ENCODE data around the gene PABPN1. TPM values are rescaled to one million over a fixed set of nuclear protein-coding genes. Genes with fewer than 3 reads are reported as not detected.

PABPN1 gene
- total and polyA plus RNA-seq, 2 donors = 96.4 to 164 TPM

GRCh38 chr14:23339506-23340268, 18.4 kb downstream of the PABPN1 start:
- Histone ChIP-seq H3K27me3 (ENCODE audit: control insufficient read depth in 2 of 2, insufficient read depth in 1 of 2, low read length in 1 of 2) (no peaks in the 10 kb centered on the region), H3K4me1 (ENCODE audit: control insufficient read depth in 2 of 2, insufficient read depth in 2 of 2, low read length in 2 of 2) (no peaks in the 10 kb centered on the region), H3K9me3 (ENCODE audit: control insufficient read depth in 2 of 2, insufficient read depth in 1 of 2, low read length in 1 of 2) (no peaks in the 10 kb centered on the region), H3K4me3 (ENCODE audit: low read length in 2 of 2) (no peak overlapping the region), H3K27ac (ENCODE audit: low read depth in 1 of 2, low read length in 1 of 2) (no peak overlapping the region), H3K36me3 (ENCODE audit: control insufficient read depth in 2 of 2, insufficient read depth in 2 of 2, low read length in 1 of 2) (no peaks in the 10 kb centered on the region)
- 91% methylated on average over 1 of the region's 1 CpG for WGBS
- DNase-seq (ENCODE audit: low read depth in 6 of 9, low spot score in 9 of 9) = no peak

GRCh38 chr14:23344481-23344880, 23.2 kb downstream of the PABPN1 start:
- Histone ChIP-seq H3K27ac (ENCODE audit: low read depth in 1 of 2, low read length in 1 of 2) (no peak overlapping the region), H3K4me3 (ENCODE audit: low read length in 2 of 2) (no peak overlapping the region), H3K9me3 (ENCODE audit: control insufficient read depth in 2 of 2, insufficient read depth in 1 of 2, low read length in 1 of 2) (no peaks in the 10 kb centered on the region), H3K36me3 (ENCODE audit: control insufficient read depth in 2 of 2, insufficient read depth in 2 of 2, low read length in 1 of 2) (no peaks in the 10 kb centered on the region), H3K4me1 (ENCODE audit: control insufficient read depth in 2 of 2, insufficient read depth in 2 of 2, low read length in 2 of 2) (no peaks in the 10 kb centered on the region), H3K27me3 (ENCODE audit: control insufficient read depth in 2 of 2, insufficient read depth in 1 of 2, low read length in 1 of 2) (peaks cover 0 to 9% of the 10 kb centered on the region in 2 donors)
- DNase-seq (ENCODE audit: low read depth in 6 of 9, low spot score in 9 of 9) = no peak
- WGBS = 86% methylated on average over 3 of the region's 3 CpGs

- WGBS = 95% methylated on average over 13 of the region's 13 CpGs
- no peak for DNase-seq (ENCODE audit: low read depth in 6 of 9, low spot score in 9 of 9)
- Histone ChIP-seq H3K36me3 (ENCODE audit: control insufficient read depth in 2 of 2, insufficient read depth in 2 of 2, low read length in 1 of 2) (no peaks in the 10 kb centered on the region), H3K27me3 (ENCODE audit: control insufficient read depth in 2 of 2, insufficient read depth in 1 of 2, low read length in 1 of 2) (peaks cover 5 to 18% of the 10 kb centered on the region in 2 donors), H3K9me3 (ENCODE audit: control insufficient read depth in 2 of 2, insufficient read depth in 1 of 2, low read length in 1 of 2) (no peaks in the 10 kb centered on the region), H3K27ac (ENCODE audit: low read depth in 1 of 2, low read length in 1 of 2) (no peak overlapping the region), H3K4me3 (ENCODE audit: low read length in 2 of 2) (no peak overlapping the region), H3K4me1 (ENCODE audit: control insufficient read depth in 2 of 2, insufficient read depth in 2 of 2, low read length in 2 of 2) (no peaks in the 10 kb centered on the region)
Measured at GRCh38 chr14:23345987-23346692, 24.9 kb downstream of the PABPN1 start.

GRCh38 chr14:23346693-23347405, 25.6 kb downstream of the PABPN1 start:
- Histone ChIP-seq H3K4me1 (ENCODE audit: control insufficient read depth in 2 of 2, insufficient read depth in 2 of 2, low read length in 2 of 2) (peaks cover 0 to 3% of the 10 kb centered on the region in 2 donors), H3K9me3 (ENCODE audit: control insufficient read depth in 2 of 2, insufficient read depth in 1 of 2, low read length in 1 of 2) (peaks cover 0 to 1% of the 10 kb centered on the region in 2 donors), H3K36me3 (ENCODE audit: control insufficient read depth in 2 of 2, insufficient read depth in 2 of 2, low read length in 1 of 2) (no peaks in the 10 kb centered on the region), H3K27ac (ENCODE audit: low read depth in 1 of 2, low read length in 1 of 2) (no peak overlapping the region), H3K4me3 (ENCODE audit: low read length in 2 of 2) (no peak overlapping the region), H3K27me3 (ENCODE audit: control insufficient read depth in 2 of 2, insufficient read depth in 1 of 2, low read length in 1 of 2) (peaks cover 12 to 25% of the 10 kb centered on the region in 2 donors)
- no peak for DNase-seq (ENCODE audit: low read depth in 6 of 9, low spot score in 9 of 9)
- WGBS = 92% methylated on average over 27 of the region's 27 CpGs

GRCh38 chr14:23347406-23348296, 26.4 kb downstream of the PABPN1 start:
- DNase-seq (ENCODE audit: low read depth in 6 of 9, low spot score in 9 of 9) = no peak

GRCh38 chr14:23348297-23348655, 27.0 kb downstream of the PABPN1 start:
- Histone ChIP-seq H3K9me3 (ENCODE audit: control insufficient read depth in 2 of 2, insufficient read depth in 1 of 2, low read length in 1 of 2) (peaks cover 0 to 1% of the 10 kb centered on the region in 2 donors), H3K27ac (ENCODE audit: low read depth in 1 of 2, low read length in 1 of 2) (no peak overlapping the region), H3K27me3 (ENCODE audit: control insufficient read depth in 2 of 2, insufficient read depth in 1 of 2, low read length in 1 of 2) (peaks cover 24 to 39% of the 10 kb centered on the region in 2 donors), H3K4me1 (ENCODE audit: control insufficient read depth in 2 of 2, insufficient read depth in 2 of 2, low read length in 2 of 2) (peaks cover 0 to 4% of the 10 kb centered on the region in 2 donors), H3K4me3 (ENCODE audit: low read length in 2 of 2) (no peak overlapping the region), H3K36me3 (ENCODE audit: control insufficient read depth in 2 of 2, insufficient read depth in 2 of 2, low read length in 1 of 2) (no peaks in the 10 kb centered on the region)
- WGBS = 96% methylated on average over 6 of the region's 6 CpGs
- DNase-seq (ENCODE audit: low read depth in 6 of 9, low spot score in 9 of 9) = no peak

More at GRCh38 chr14:23347406-23348296, 26.4 kb downstream of the PABPN1 start:
- Histone ChIP-seq H3K9me3 (ENCODE audit: control insufficient read depth in 2 of 2, insufficient read depth in 1 of 2, low read length in 1 of 2) (peaks cover 0 to 1% of the 10 kb centered on the region in 2 donors), H3K36me3 (ENCODE audit: control insufficient read depth in 2 of 2, insufficient read depth in 2 of 2, low read length in 1 of 2) (no peaks in the 10 kb centered on the region), H3K4me3 (ENCODE audit: low read length in 2 of 2) (no peak overlapping the region), H3K27ac (ENCODE audit: low read depth in 1 of 2, low read length in 1 of 2) (no peak overlapping the region), H3K4me1 (ENCODE audit: control insufficient read depth in 2 of 2, insufficient read depth in 2 of 2, low read length in 2 of 2) (peaks cover 0 to 4% of the 10 kb centered on the region in 2 donors), H3K27me3 (ENCODE audit: control insufficient read depth in 2 of 2, insufficient read depth in 1 of 2, low read length in 1 of 2) (peaks cover 20 to 33% of the 10 kb centered on the region in 2 donors)
- 97% methylated on average over 19 of the region's 19 CpGs for WGBS

GRCh38 chr14:23349156-23349845, 28.0 kb downstream of the PABPN1 start:
- peaks cover 0 to 1% of the 10 kb centered on the region in 2 donors for H3K9me3 ChIP-seq (ENCODE audit: control insufficient read depth in 2 of 2, insufficient read depth in 1 of 2, low read length in 1 of 2)
- DNase-seq (ENCODE audit: low read depth in 6 of 9, low spot score in 9 of 9) = no peak

More at GRCh38 chr14:23349156-23349845, 28.0 kb downstream of the PABPN1 start:
- peaks cover 0 to 4% of the 10 kb centered on the region in 2 donors for H3K4me1 ChIP-seq (ENCODE audit: control insufficient read depth in 2 of 2, insufficient read depth in 2 of 2, low read length in 2 of 2)
- H3K36me3 ChIP-seq (ENCODE audit: control insufficient read depth in 2 of 2, insufficient read depth in 2 of 2, low read length in 1 of 2) = no peaks in the 10 kb centered on the region
- WGBS = 95% methylated on average over 8 of the region's 8 CpGs
- no peak overlapping the region for H3K27ac ChIP-seq (ENCODE audit: low read depth in 1 of 2, low read length in 1 of 2)
- H3K27me3 ChIP-seq (ENCODE audit: control insufficient read depth in 2 of 2, insufficient read depth in 1 of 2, low read length in 1 of 2) = peaks cover 32 to 49% of the 10 kb centered on the region in 2 donors
- H3K4me3 ChIP-seq (ENCODE audit: low read length in 2 of 2) = no peak overlapping the region
